ENCODE results near the gene MAD2L1.

DNA sequence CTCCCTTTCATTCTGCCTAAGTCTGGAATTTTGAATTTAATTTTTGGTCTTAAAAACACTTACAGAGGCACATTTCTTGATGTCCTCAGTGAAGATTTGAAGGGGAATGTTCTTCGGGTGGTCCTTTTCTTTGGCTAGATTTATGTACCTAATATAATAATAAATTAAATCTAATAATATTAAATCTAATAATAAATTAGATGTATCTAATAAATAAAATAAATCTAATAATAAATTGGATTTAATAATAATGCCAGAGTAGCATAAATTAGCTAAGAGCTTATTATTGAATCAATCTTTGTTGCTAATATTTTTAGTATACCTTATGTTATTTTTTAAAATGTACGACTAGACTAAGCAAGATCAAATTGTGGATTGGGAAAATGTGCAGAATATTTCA lies 39.8 kb downstream of the MAD2L1 start:
- TF ChIP-seq, protein P1, sequence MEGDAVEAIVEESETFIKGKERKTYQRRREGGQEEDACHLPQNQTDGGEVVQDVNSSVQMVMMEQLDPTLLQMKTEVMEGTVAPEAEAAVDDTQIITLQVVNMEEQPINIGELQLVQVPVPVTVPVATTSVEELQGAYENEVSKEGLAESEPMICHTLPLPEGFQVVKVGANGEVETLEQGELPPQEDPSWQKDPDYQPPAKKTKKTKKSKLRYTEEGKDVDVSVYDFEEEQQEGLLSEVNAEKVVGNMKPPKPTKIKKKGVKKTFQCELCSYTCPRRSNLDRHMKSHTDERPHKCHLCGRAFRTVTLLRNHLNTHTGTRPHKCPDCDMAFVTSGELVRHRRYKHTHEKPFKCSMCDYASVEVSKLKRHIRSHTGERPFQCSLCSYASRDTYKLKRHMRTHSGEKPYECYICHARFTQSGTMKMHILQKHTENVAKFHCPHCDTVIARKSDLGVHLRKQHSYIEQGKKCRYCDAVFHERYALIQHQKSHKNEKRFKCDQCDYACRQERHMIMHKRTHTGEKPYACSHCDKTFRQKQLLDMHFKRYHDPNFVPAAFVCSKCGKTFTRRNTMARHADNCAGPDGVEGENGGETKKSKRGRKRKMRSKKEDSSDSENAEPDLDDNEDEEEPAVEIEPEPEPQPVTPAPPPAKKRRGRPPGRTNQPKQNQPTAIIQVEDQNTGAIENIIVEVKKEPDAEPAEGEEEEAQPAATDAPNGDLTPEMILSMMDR (tag by site-specific recombination; IDR thresholded peaks at IDR 0.05), result no peak
- TF ChIP-seq OVOL3 (tag by site-specific recombination; IDR thresholded peaks at IDR 0.05), result no peak
- no peak for TF ChIP-seq YY1 (tag by site-specific recombination; IDR thresholded peaks at IDR 0.05)
- no peak for TF ChIP-seq GLI4 (tag by site-specific recombination; IDR thresholded peaks at IDR 0.05)
- no peak for TF ChIP-seq MYNN (tag by site-specific recombination; IDR thresholded peaks at IDR 0.05; ENCODE audit: borderline replicate concordance)
- no peak for TF ChIP-seq IKZF3 (tag by site-specific recombination; IDR thresholded peaks at IDR 0.05)
- TF ChIP-seq ZNF670 (tag by site-specific recombination; IDR thresholded peaks at IDR 0.05; ENCODE audit: low read depth), result no peak
- no peak for TF ChIP-seq ZNF23 (tag by site-specific recombination; IDR thresholded peaks at IDR 0.05; ENCODE audit: borderline replicate concordance)
- TF ChIP-seq SETDB1 (IDR thresholded peaks at IDR 0.05; ENCODE audit: insufficient read length, low read length), result no peak
- TF ChIP-seq SCRT1 (tag by site-specific recombination; IDR thresholded peaks at IDR 0.05; ENCODE audit: borderline replicate concordance), result no peak
- TF ChIP-seq, protein P2, sequence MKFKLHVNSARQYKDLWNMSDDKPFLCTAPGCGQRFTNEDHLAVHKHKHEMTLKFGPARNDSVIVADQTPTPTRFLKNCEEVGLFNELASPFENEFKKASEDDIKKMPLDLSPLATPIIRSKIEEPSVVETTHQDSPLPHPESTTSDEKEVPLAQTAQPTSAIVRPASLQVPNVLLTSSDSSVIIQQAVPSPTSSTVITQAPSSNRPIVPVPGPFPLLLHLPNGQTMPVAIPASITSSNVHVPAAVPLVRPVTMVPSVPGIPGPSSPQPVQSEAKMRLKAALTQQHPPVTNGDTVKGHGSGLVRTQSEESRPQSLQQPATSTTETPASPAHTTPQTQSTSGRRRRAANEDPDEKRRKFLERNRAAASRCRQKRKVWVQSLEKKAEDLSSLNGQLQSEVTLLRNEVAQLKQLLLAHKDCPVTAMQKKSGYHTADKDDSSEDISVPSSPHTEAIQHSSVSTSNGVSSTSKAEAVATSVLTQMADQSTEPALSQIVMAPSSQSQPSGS (tag by site-specific recombination; IDR thresholded peaks at IDR 0.05; ENCODE audit: low read depth), result no peak
- no peak for TF ChIP-seq ZNF404 (tag by site-specific recombination; IDR thresholded peaks at IDR 0.05)
- no peak for TF ChIP-seq REPIN1 (tag by site-specific recombination; IDR thresholded peaks at IDR 0.05; ENCODE audit: low read depth)
